Activated CD8-positive, alpha-beta memory T cell treated with anti-CD3 and anti-CD28 coated beads, Interleukin-2, amount 10 ng/mL, durations not matched to agents 7 days and 5 days (primary cell): ENCODE data around the gene DYNC1H1. TPM values are rescaled to one million over a fixed set of nuclear protein-coding genes. Genes with fewer than 3 reads are reported as not detected.

ENCODE experiments used
- ATAC-seq: fragments of 150-1000 bp; cut with Tn5 transposase; one replicate; pipeline ENCODE4 v1.10.0; 2021; ENCODE audit warnings: moderate library complexity
- CTCF ChIA-PET: fragments of 350-600 bp; sonication (Branson Sonifier 250); formaldehyde crosslinking; loops from one replicate; lab custom pipeline; 2021; ENCODE audit warnings: antibody characterized with exemption; lab: Charles Lee
- DNase-seq: peaks from one replicate; pipeline ENCODE4 v3.0.0-alpha.2; 2020
- H3K27ac Mint-ChIP-seq: one replicate; pipeline ENCODE4 v1.8.0; 2021; ENCODE audit warnings: mild to moderate bottlenecking, mixed read lengths
- H3K27me3 Mint-ChIP-seq: one replicate; pipeline ENCODE4 v1.8.0; 2021; ENCODE audit warnings: mixed read lengths
- H3K36me3 Mint-ChIP-seq: one replicate; pipeline ENCODE4 v1.8.0; 2021; ENCODE audit warnings: mild to moderate bottlenecking, mixed read lengths
- H3K4me1 Mint-ChIP-seq: one replicate; pipeline ENCODE4 v1.8.0; 2021; ENCODE audit warnings: mixed read lengths
- H3K4me3 Mint-ChIP-seq: one replicate; pipeline ENCODE4 v1.8.0; 2021; ENCODE audit warnings: mild to moderate bottlenecking, moderate library complexity, mixed read lengths
- H3K9me3 Mint-ChIP-seq: one replicate; pipeline ENCODE4 v1.8.0; 2022; ENCODE audit warnings: low read depth, mixed read lengths
- total RNA-seq, 2 experiments: library from RNA; stranded (reverse); gene quantifications; one replicate each; pipeline ENCODE4 v1.2.3, GENCODE V29; 2021

Gene DYNC1H1
- total RNA-seq, 2 experiments from 2014 or later: 308 to 325 TPM

- Mint-ChIP-seq H3K36me3 (peaks cover 4% of the 10 kb centered on the region), H3K27ac (no peak overlapping the region), H3K4me1 (no peaks in the 10 kb centered on the region), H3K27me3 (no peaks in the 10 kb centered on the region), H3K9me3 (peaks cover 6% of the 10 kb centered on the region), H3K4me3 (no peak overlapping the region)
- DNase-seq: no peak
- no peak for ATAC-seq
- CTCF ChIA-PET: interaction anchor here (1.1 to 4.5 kb wide), 2 partner anchors 9 kb away, joined by 4 to 20 read pairs; no protein-coding TSS in a partner anchor
Observed at GRCh38 chr14:102105369-102105768, 141.0 kb downstream of the DYNC1H1 start.

Other genes starting within 250 kb of the DYNC1H1 start
- 100 to 1,000 TPM; 213 to 234 TPM for gene PPP2R5C, start 202.9 kb upstream of the DYNC1H1 start, total RNA-seq
- gene HSP90AA1, start 122.5 kb downstream of the DYNC1H1 start, total RNA-seq: 100 to 1,000 TPM; 543 to 668 TPM
- 10 to 100 TPM; 32.6 to 33.6 TPM for gene WDR20, start 175.3 kb downstream of the DYNC1H1 start, total RNA-seq